GM04504 (cell line): ENCODE measurements around the gene DHRS1.

Experiments
- DNase-seq: peaks from one replicate; pipeline ENCODE4 v3.0.0-alpha.2; 2012; ENCODE audit warnings: low read depth

Gene DHRS1

GRCh38 chr14:24299255-24300191 is at the start of gene DHRS1, which contains the start of gene NOP9:
TSS of gene DHRS1 (minus strand) at chr14:24299780. CDS start at chr14:24299106, 674 bp downstream.
TSS of gene NOP9 (plus strand) at chr14:24299850. CDS start at chr14:24299955, 105 bp downstream.
- peak; percentile 64 for DNase-seq

- DNase-seq, result no peak
Observed at GRCh38 chr14:24348186-24348585, 48.6 kb upstream of the DHRS1 start.

- DNase-seq, result no peak
Observed at GRCh38 chr14:24347134-24347533, 47.6 kb upstream of the DHRS1 start.

- DNase-seq, result no peak
Observed at GRCh38 chr14:24343795-24344660, 44.4 kb upstream of the DHRS1 start.

- DNase-seq, result no peak
Observed at GRCh38 chr14:24342889-24343288, 43.3 kb upstream of the DHRS1 start.

GRCh38 chr14:24340606-24341005 is 41.0 kb upstream of the DHRS1 start:
- no peak for DNase-seq

- DNase-seq, result no peak
Observed at GRCh38 chr14:24339284-24340151, 39.9 kb upstream of the DHRS1 start, which contains the start of gene RIPK3. TSS of gene RIPK3 (minus strand) at chr14:24339991. CDS start at chr14:24339826, 165 bp downstream.

GRCh38 chr14:24338843-24339242 is 39.3 kb upstream of the DHRS1 start:
- no peak for DNase-seq

- no peak for DNase-seq
Observed at GRCh38 chr14:24337824-24338175, 38.2 kb upstream of the DHRS1 start.

GRCh38 chr14:24337144-24337823 is 37.7 kb upstream of the DHRS1 start:
- no peak for DNase-seq

GRCh38 chr14:24335461-24336171 is 36.0 kb upstream of the DHRS1 start:
- no peak for DNase-seq

GRCh38 chr14:24334431-24335291 is 35.1 kb upstream of the DHRS1 start, which contains the start of gene ADCY4:
TSS of gene ADCY4 (minus strand) at chr14:24335071. CDS start at chr14:24334652, 419 bp downstream.
- DNase-seq, result no peak

GRCh38 chr14:24332268-24332993 is 32.9 kb upstream of the DHRS1 start:
- no peak for DNase-seq

GRCh38 chr14:24331731-24332267 is 32.2 kb upstream of the DHRS1 start:
- DNase-seq, result no peak

- DNase-seq, result no peak
Observed at GRCh38 chr14:24330973-24331674, 31.5 kb upstream of the DHRS1 start.

- DNase-seq, result no peak
Observed at GRCh38 chr14:24329736-24330135, 30.2 kb upstream of the DHRS1 start.

GRCh38 chr14:24329073-24329663 is 29.6 kb upstream of the DHRS1 start:
- DNase-seq, result no peak
